Measurements from ENCODE around the gene WRAP53. TPM values are rescaled to one million over a fixed set of nuclear protein-coding genes. Genes with fewer than 3 reads are reported as not detected.

The WRAP53 gene
- polyA plus RNA-seq, 1 donor (not counting 4 experiments of a cell fraction or from before 2014, with no cell fraction given), result 8.2 TPM

DNA sequence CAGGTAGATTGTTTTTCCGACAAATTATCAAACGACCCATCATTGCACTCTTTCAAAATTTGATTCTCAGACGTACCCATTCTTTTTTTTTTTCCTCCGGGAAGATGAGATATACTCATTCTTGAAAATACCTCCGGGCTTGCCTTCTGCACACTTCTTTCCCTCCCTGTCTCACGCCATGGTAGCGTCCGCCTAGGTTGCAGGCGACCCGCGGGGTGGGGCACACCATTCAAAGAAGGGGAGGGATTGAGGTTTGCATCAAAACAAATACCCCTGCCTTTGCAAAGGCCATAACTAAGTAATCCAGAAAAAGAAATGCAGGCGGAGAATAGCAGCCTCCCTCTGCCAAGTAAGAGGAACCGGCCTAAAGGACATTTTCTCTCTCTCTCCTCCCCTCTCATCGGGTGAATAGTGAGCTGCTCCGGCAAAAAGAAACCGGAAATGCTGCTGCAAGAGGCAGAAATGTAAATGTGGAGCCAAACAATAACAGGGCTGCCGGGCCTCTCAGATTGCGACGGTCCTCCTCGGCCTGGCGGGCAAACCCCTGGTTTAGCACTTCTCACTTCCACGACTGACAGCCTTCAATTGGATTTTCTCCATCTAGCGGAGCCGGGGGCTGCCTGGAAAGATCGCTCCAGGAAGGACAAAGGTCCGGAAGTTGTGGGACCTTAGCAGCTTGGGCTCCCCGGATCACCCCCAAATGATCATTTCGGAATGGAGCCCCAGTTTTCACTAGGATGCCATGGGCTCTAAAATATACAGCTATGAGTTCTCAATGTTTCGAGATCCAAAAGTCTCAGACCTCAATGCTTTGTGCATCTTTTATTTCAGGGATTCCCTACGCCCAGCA, 1.8 kb upstream of the WRAP53 start:
- Histone ChIP-seq H4K20me1 (ENCODE audit: control insufficient read depth, extremely low read depth, insufficient read depth, low read length) (no peaks in the 10 kb centered on the region), H3K4me3 (ENCODE audit: control insufficient read depth in 2 of 3, extremely low read depth in 1 of 3, insufficient read depth in 2 of 3, low read depth in 1 of 3, low read length in 3 of 3) (peak overlapping the region; percentile 73 to 100 (median 98)), H3K4me1 (ENCODE audit: control insufficient read depth, extremely low read depth, insufficient read depth, low read length) (peaks cover 18% of the 10 kb centered on the region), H2AFZ (ENCODE audit: control insufficient read depth, low read length) (peak overlapping the region; percentile 27), H3K9me1 (ENCODE audit: control insufficient read depth, extremely low read depth, insufficient read depth, low read length) (peaks cover 2% of the 10 kb centered on the region), H3K27me3 (ENCODE audit: control insufficient read depth, extremely low read depth, insufficient read depth, low read length) (no peaks in the 10 kb centered on the region), H3K4me2 (ENCODE audit: control insufficient read depth, extremely low read depth, insufficient read depth, low read depth, low read length) (peak overlapping the region; percentile 99), H3K79me2 (ENCODE audit: control insufficient read depth, insufficient read depth, low read length) (peaks cover 54% of the 10 kb centered on the region), H3K36me3 (ENCODE audit: control insufficient read depth in 2 of 2, extremely low read depth in 1 of 2, insufficient read depth in 2 of 2, low read length in 2 of 2) (peaks cover 7% of the 10 kb centered on the region in 2 experiments), H3K9me3 (ENCODE audit: control insufficient read depth, low read depth, low read length) (no peaks in the 10 kb centered on the region), H3K9ac (ENCODE audit: control insufficient read depth, extremely low read depth, insufficient read depth, low read length) (peak overlapping the region; percentile 100), H3K27ac (ENCODE audit: control insufficient read depth, insufficient read depth, low read length) (peak overlapping the region; percentile 97)
- FAIRE-seq (no peak), DNase-seq (ENCODE audit: low read depth, low spot score) (no peak)
- no peak for TF ChIP-seq EZH2 (IDR thresholded peaks at IDR 0.05; ENCODE audit: low read length)
- TF ChIP-seq, protein P1, sequence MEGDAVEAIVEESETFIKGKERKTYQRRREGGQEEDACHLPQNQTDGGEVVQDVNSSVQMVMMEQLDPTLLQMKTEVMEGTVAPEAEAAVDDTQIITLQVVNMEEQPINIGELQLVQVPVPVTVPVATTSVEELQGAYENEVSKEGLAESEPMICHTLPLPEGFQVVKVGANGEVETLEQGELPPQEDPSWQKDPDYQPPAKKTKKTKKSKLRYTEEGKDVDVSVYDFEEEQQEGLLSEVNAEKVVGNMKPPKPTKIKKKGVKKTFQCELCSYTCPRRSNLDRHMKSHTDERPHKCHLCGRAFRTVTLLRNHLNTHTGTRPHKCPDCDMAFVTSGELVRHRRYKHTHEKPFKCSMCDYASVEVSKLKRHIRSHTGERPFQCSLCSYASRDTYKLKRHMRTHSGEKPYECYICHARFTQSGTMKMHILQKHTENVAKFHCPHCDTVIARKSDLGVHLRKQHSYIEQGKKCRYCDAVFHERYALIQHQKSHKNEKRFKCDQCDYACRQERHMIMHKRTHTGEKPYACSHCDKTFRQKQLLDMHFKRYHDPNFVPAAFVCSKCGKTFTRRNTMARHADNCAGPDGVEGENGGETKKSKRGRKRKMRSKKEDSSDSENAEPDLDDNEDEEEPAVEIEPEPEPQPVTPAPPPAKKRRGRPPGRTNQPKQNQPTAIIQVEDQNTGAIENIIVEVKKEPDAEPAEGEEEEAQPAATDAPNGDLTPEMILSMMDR (optimal IDR thresholded peaks at IDR 0.05 in 1 of 3, IDR thresholded peaks at IDR 0.05 in 1 of 3, conservative IDR thresholded peaks at IDR 0.05 in 1 of 3; ENCODE audit: extremely low read depth in 1 of 3, insufficient read depth in 2 of 3, low read length in 3 of 3), result no peak
- dilution Hi-C loops (cut with MboI; ENCODE audit: extremely low pct_ligation_motif_present, low sequenced_read_pairs), result no loop called here

DNA sequence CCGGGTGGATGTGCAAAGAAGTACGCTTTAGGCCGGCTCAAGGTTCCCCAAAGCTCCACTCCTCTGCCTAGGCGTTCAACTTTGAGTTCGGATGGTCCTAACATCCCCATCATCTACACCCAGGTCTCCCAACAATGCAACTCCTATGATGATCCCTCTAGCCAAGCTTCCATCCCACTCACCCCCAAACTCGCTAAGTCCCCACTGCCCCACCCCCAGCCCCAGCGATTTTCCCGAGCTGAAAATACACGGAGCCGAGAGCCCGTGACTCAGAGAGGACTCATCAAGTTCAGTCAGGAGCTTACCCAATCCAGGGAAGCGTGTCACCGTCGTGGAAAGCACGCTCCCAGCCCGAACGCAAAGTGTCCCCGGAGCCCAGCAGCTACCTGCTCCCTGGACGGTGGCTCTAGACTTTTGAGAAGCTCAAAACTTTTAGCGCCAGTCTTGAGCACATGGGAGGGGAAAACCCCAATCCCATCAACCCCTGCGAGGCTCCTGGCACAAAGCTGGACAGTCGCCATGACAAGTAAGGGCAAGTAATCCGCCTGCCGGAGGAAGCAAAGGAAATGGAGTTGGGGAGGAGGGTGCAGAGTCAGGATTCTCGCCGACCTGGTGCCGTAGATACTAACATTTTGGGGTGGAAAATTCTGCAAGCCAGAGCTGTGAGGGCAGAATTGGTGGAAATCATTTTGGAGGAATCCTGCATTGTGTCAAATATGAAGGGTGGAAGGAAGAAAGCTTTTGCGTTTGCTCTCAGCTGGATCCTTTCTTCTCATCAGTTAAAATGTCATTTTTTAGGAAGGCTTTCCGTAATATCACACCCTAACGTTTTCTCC, 987 bp upstream of the WRAP53 start, which contains the start of gene TP53:
TSS of gene TP53 (minus strand) at position 419 of the 836 bp plus-strand sequence. CDS start 10,896 bp downstream, outside the sequence.
- no peaks in the 10 kb centered on the region for H3K9me3 ChIP-seq (ENCODE audit: control insufficient read depth, low read depth, low read length)
- H3K4me2 ChIP-seq (ENCODE audit: control insufficient read depth, extremely low read depth, insufficient read depth, low read depth, low read length), result peak within 1 kb of the TSS; percentile 99
- peak within 1 kb of the TSS; percentile 100 for H3K9ac ChIP-seq (ENCODE audit: control insufficient read depth, extremely low read depth, insufficient read depth, low read length)
- peaks cover 52% of the 10 kb centered on the region for H3K79me2 ChIP-seq (ENCODE audit: control insufficient read depth, insufficient read depth, low read length)
- no peak for TF ChIP-seq EZH2 (IDR thresholded peaks at IDR 0.05; ENCODE audit: low read length)
- TF ChIP-seq, protein P1 (optimal IDR thresholded peaks at IDR 0.05 in 1 of 3, IDR thresholded peaks at IDR 0.05 in 1 of 3, conservative IDR thresholded peaks at IDR 0.05 in 1 of 3; ENCODE audit: extremely low read depth in 1 of 3, insufficient read depth in 2 of 3, low read length in 3 of 3), result no peak
- peaks cover 18% of the 10 kb centered on the region for H3K4me1 ChIP-seq (ENCODE audit: control insufficient read depth, extremely low read depth, insufficient read depth, low read length)
- peak within 1 kb of the TSS; percentile 97 for H3K27ac ChIP-seq (ENCODE audit: control insufficient read depth, insufficient read depth, low read length)
- H3K9me1 ChIP-seq (ENCODE audit: control insufficient read depth, extremely low read depth, insufficient read depth, low read length), result peaks cover 2% of the 10 kb centered on the region
- peak; percentile 90 for DNase-seq (ENCODE audit: low read depth, low spot score)
- peak within 1 kb of the TSS; percentile 93 for H2AFZ ChIP-seq (ENCODE audit: control insufficient read depth, low read length)
- dilution Hi-C loops (cut with MboI; ENCODE audit: extremely low pct_ligation_motif_present, low sequenced_read_pairs), result no loop called here
- no peaks in the 10 kb centered on the region for H4K20me1 ChIP-seq (ENCODE audit: control insufficient read depth, extremely low read depth, insufficient read depth, low read length)
- H3K4me3 ChIP-seq (ENCODE audit: control insufficient read depth in 2 of 3, extremely low read depth in 1 of 3, insufficient read depth in 2 of 3, low read depth in 1 of 3, low read length in 3 of 3), result peak within 1 kb of the TSS; percentile 73 to 100 (median 98)
- H3K27me3 ChIP-seq (ENCODE audit: control insufficient read depth, extremely low read depth, insufficient read depth, low read length), result no peaks in the 10 kb centered on the region
- peaks cover 7% of the 10 kb centered on the region in 2 experiments for H3K36me3 ChIP-seq (ENCODE audit: control insufficient read depth in 2 of 2, extremely low read depth in 1 of 2, insufficient read depth in 2 of 2, low read length in 2 of 2)
- peak; percentile 75 for FAIRE-seq
